DOHH2 (cell line): ENCODE measurements around the gene DMAC1.

Source experiments
- H3F3A ChIP-seq: fragments of 200-600 bp; sonication (generic), shearing (Covaris generic); 2 replicates; pipeline ENCODE4 v1.6.0; 2016; ENCODE audit warnings: antibody characterized with exemption, mild to moderate bottlenecking; ENCODE audit not compliant: control insufficient read depth, insufficient read depth
- H3K27ac ChIP-seq: fragments of 200-600 bp; sonication (generic); 2 replicates; pipeline ENCODE4 v1.5.1; 2014; ENCODE audit warnings: low read depth, mild to moderate bottlenecking, low read length, moderate library complexity
- H3K27me3 ChIP-seq: fragments of 200-600 bp; sonication (generic); 2 replicates; pipeline ENCODE4 v1.6.1; 2014; ENCODE audit warnings: mild to moderate bottlenecking, low read length, mixed read lengths; ENCODE audit not compliant: control insufficient read depth
- H3K36me3 ChIP-seq: fragments of 200-600 bp; sonication (generic); 2 replicates; pipeline ENCODE4 v1.6.1; 2014; ENCODE audit warnings: mild to moderate bottlenecking, low read length, moderate library complexity, mixed read lengths; ENCODE audit not compliant: control insufficient read depth
- H3K4me1 ChIP-seq: fragments of 200-600 bp; sonication (generic); 2 replicates; pipeline ENCODE4 v1.6.1; 2014; ENCODE audit warnings: mild to moderate bottlenecking, low read length, mixed read lengths; ENCODE audit not compliant: control insufficient read depth
- H3K4me2 ChIP-seq: fragments of 200-600 bp; sonication (generic); 2 replicates; pipeline ENCODE4 v1.6.0; 2014; ENCODE audit warnings: mild to moderate bottlenecking, low read length, moderate library complexity
- H3K4me3 ChIP-seq: fragments of 200-600 bp; sonication (generic); 2 replicates; pipeline ENCODE4 v1.5.1; 2014; ENCODE audit warnings: mild to moderate bottlenecking, low read length, mixed read lengths
- H3K79me2 ChIP-seq: fragments of 200-600 bp; sonication (generic); 2 replicates; pipeline ENCODE4 v1.6.1; 2014; ENCODE audit warnings: mild to moderate bottlenecking, low read length, mixed read lengths; ENCODE audit not compliant: control insufficient read depth
- H3K9me2 ChIP-seq: fragments of 200-600 bp; sonication (generic); replicated peaks from 2 replicates; pipeline ENCODE4 v1.6.1; 2014; ENCODE audit warnings: mild to moderate bottlenecking, low read length, mixed read lengths; ENCODE audit not compliant: control insufficient read depth
- H3K9me3 ChIP-seq: fragments of 200-600 bp; sonication (generic); 2 replicates; pipeline ENCODE4 v1.6.1; 2014; ENCODE audit warnings: antibody characterized with exemption, low read length, mixed read lengths; ENCODE audit not compliant: control insufficient read depth, insufficient read depth
- H4K20me1 ChIP-seq: fragments of 200-600 bp; sonication (generic); 2 replicates; pipeline ENCODE4 v1.6.0; 2014; ENCODE audit warnings: low read depth, mild to moderate bottlenecking, antibody characterized with exemption, low read length, moderate library complexity; ENCODE audit not compliant: control insufficient read depth, insufficient read depth
- CTCF ChIP-seq: fragments of 200-600 bp; sonication (generic); IDR thresholded peaks from one replicate; pipeline ENCODE4 v1.5.1; 2014; ENCODE audit warnings: antibody characterized with exemption, mild to moderate bottlenecking, low read depth, low read length; ENCODE audit not compliant: poor library complexity, severe bottlenecking
- EZH2phosphoT487 ChIP-seq: fragments of 200-600 bp; sonication (generic); IDR thresholded peaks from 2 replicates; pipeline ENCODE4 v1.6.1; 2017; ENCODE audit warnings: borderline replicate concordance, mild to moderate bottlenecking, antibody characterized with exemption, low read length, moderate library complexity, mixed read lengths

Gene DMAC1

GRCh38 chr9:7799234-7799943 lies at the start of gene DMAC1:
TSS of gene DMAC1 (minus strand) at chr9:7799778. CDS start at chr9:7799734, 44 bp downstream.
- Histone ChIP-seq H3K9me2 (no peaks in the 10 kb centered on the region), H3K27me3 (no peaks in the 10 kb centered on the region), H3K79me2 (peaks cover 23% of the 10 kb centered on the region), H3K36me3 (peaks cover 38% of the 10 kb centered on the region), H3K9me3 (no peaks in the 10 kb centered on the region), H3K4me1 (peaks cover 11% of the 10 kb centered on the region), H3F3A (no peaks in the 10 kb centered on the region), H3K4me2 (peak within 1 kb of the TSS; percentile 85), H3K4me3 (peak within 1 kb of the TSS; percentile 98), H3K27ac (peak within 1 kb of the TSS; percentile 71), H4K20me1 (no peaks in the 10 kb centered on the region)
- TF ChIP-seq EZH2phosphoT487 (no peak), CTCF (no peak)

GRCh38 chr9:7849362-7849761 lies 49.8 kb upstream of the DMAC1 start:
- Histone ChIP-seq H3K9me3 (no peaks in the 10 kb centered on the region), H3K4me1 (no peaks in the 10 kb centered on the region), H3K4me3 (no peak overlapping the region), H3K27ac (no peak overlapping the region), H3K4me2 (no peak overlapping the region), H3K9me2 (no peaks in the 10 kb centered on the region; the same call in 1 of the 2 replicates), H3K79me2 (no peaks in the 10 kb centered on the region), H3K27me3 (no peaks in the 10 kb centered on the region), H3K36me3 (no peaks in the 10 kb centered on the region), H3F3A (no peaks in the 10 kb centered on the region), H4K20me1 (no peaks in the 10 kb centered on the region)
- no peak for TF ChIP-seq EZH2phosphoT487
- TF ChIP-seq CTCF, result no peak

GRCh38 chr9:7848498-7848897 lies 48.9 kb upstream of the DMAC1 start:
- Histone ChIP-seq H3K27me3 (no peaks in the 10 kb centered on the region), H3F3A (no peaks in the 10 kb centered on the region), H3K4me3 (no peak overlapping the region), H3K36me3 (no peaks in the 10 kb centered on the region), H4K20me1 (no peaks in the 10 kb centered on the region), H3K27ac (no peak overlapping the region), H3K4me2 (no peak overlapping the region), H3K9me3 (no peaks in the 10 kb centered on the region), H3K79me2 (no peaks in the 10 kb centered on the region), H3K4me1 (no peaks in the 10 kb centered on the region), H3K9me2 (no peaks in the 10 kb centered on the region)
- no peak for TF ChIP-seq EZH2phosphoT487
- TF ChIP-seq CTCF, result no peak
